ENCODE data around the gene ROBO1.

ROBO1 gene

GRCh38 chr3:79162653-79163052 is 605.1 kb downstream of the ROBO1 start:
- no peak for DNase-seq (ENCODE audit: low read depth in 2 of 2)

- DNase-seq (ENCODE audit: low read depth in 2 of 2): no peak
These were observed 605.9 kb downstream of the ROBO1 start for GRCh38 chr3:79161941-79162340.

GRCh38 chr3:79160421-79160820 is 607.4 kb downstream of the ROBO1 start:
- no peak for DNase-seq (ENCODE audit: low read depth in 2 of 2)

GRCh38 chr3:79159736-79160135 is 608.1 kb downstream of the ROBO1 start:
- no peak for DNase-seq (ENCODE audit: low read depth in 2 of 2)

GRCh38 chr3:79157191-79157590 is 610.6 kb downstream of the ROBO1 start:
- no peak for DNase-seq (ENCODE audit: low read depth in 2 of 2)

- no peak for DNase-seq (ENCODE audit: low read depth in 2 of 2)
These were observed 612.9 kb downstream of the ROBO1 start for GRCh38 chr3:79154865-79155264.

GRCh38 chr3:79148786-79149185 is 619.0 kb downstream of the ROBO1 start:
- DNase-seq (ENCODE audit: low read depth in 2 of 2): no peak

GRCh38 chr3:79146024-79146423 is 621.8 kb downstream of the ROBO1 start:
- no peak for DNase-seq (ENCODE audit: low read depth in 2 of 2)

GRCh38 chr3:79140708-79141107 is 627.1 kb downstream of the ROBO1 start:
- DNase-seq (ENCODE audit: low read depth in 2 of 2): no peak

- no peak for DNase-seq (ENCODE audit: low read depth in 2 of 2)
These were observed 628.3 kb downstream of the ROBO1 start for GRCh38 chr3:79139395-79140068.

GRCh38 chr3:79125313-79125984 is 642.3 kb downstream of the ROBO1 start:
- DNase-seq (ENCODE audit: low read depth in 2 of 2): no peak

- no peak for DNase-seq (ENCODE audit: low read depth in 2 of 2)
These were observed 652.3 kb downstream of the ROBO1 start for GRCh38 chr3:79115458-79115857.

- DNase-seq (ENCODE audit: low read depth in 2 of 2): no peak
These were observed 653.9 kb downstream of the ROBO1 start for GRCh38 chr3:79113876-79114275.

GRCh38 chr3:79111375-79112052 is 656.3 kb downstream of the ROBO1 start:
- DNase-seq (ENCODE audit: low read depth in 2 of 2): no peak

GRCh38 chr3:79109754-79110153 is 658.0 kb downstream of the ROBO1 start:
- no peak for DNase-seq (ENCODE audit: low read depth in 2 of 2)

- no peak for DNase-seq (ENCODE audit: low read depth in 2 of 2)
These were observed 664.5 kb downstream of the ROBO1 start for GRCh38 chr3:79103307-79103706.

- no peak for DNase-seq (ENCODE audit: low read depth in 2 of 2)
These were observed 669.7 kb downstream of the ROBO1 start for GRCh38 chr3:79097964-79098660.

- no peak for DNase-seq (ENCODE audit: low read depth in 2 of 2)
These were observed 673.1 kb downstream of the ROBO1 start for GRCh38 chr3:79094654-79095053.

- DNase-seq (ENCODE audit: low read depth in 2 of 2): no peak
These were observed 681.3 kb downstream of the ROBO1 start for GRCh38 chr3:79086514-79086913.

GRCh38 chr3:79085171-79085570 is 682.6 kb downstream of the ROBO1 start:
- no peak for DNase-seq (ENCODE audit: low read depth in 2 of 2)

GRCh38 chr3:79081335-79081734 is 686.5 kb downstream of the ROBO1 start:
- no peak for DNase-seq (ENCODE audit: low read depth in 2 of 2)

- no peak for DNase-seq (ENCODE audit: low read depth in 2 of 2)
These were observed 693.2 kb downstream of the ROBO1 start for GRCh38 chr3:79074558-79074957.

All from stimulated activated CD4-positive, alpha-beta T cell treated with anti-CD3 and anti-CD28 coated beads, Interleukin-15, amount 100 ng/mL, for 48 hours (primary cell).